Esophagus squamous epithelium (tissue), 4 donors: ENCODE measurements around the gene SMYD3.

Experiments
- CTCF ChIP-seq, 6 experiments: fragments of 450-650 bp in 4 of 6; fragments of 200-600 bp in 2 of 6; sonication (generic) in 2 of 6; IDR thresholded peaks; one replicate each; pipeline ENCODE4 v1.5.1; 2016 to 2019; ENCODE audit warnings: antibody characterized with exemption in 6 of 6, mild to moderate bottlenecking in 4 of 6, moderate library complexity in 4 of 6
- POLR2A ChIP-seq, 4 donors: fragments of 450-650 bp; IDR thresholded peaks; one replicate each; pipeline ENCODE4 v1.6.1; 2017; ENCODE audit warnings: antibody characterized with exemption in 4 of 4, mild to moderate bottlenecking in 4 of 4, moderate library complexity in 3 of 4

- TF ChIP-seq POLR2A (IDR thresholded peaks at IDR 0.05), result no peak
- no peak for TF ChIP-seq CTCF (IDR thresholded peaks at IDR 0.05)
These were observed 186.8 kb downstream of the SMYD3 start for GRCh38 chr1:246320286-246320685.
